ENCODE data around the gene BCORL1.

GRCh38 chrX:130106071-130106470 is 123.6 kb downstream of the BCORL1 start:
- TF ChIP-seq CTCF (IDR thresholded peaks at IDR 0.05) (no peak), POLR2A (IDR thresholded peaks at IDR 0.05) (no peak)
